Endodermal cell (in vitro differentiated cells): Measurements from ENCODE around the gene AJAP1. TPM values are rescaled to one million over a fixed set of nuclear protein-coding genes. Genes with fewer than 3 reads are reported as not detected.

Experiments
- DNase-seq: peaks from one replicate; pipeline ENCODE4 v3.0.0-alpha.2; 2017
- H3K27ac ChIP-seq: 2 replicates; pipeline ENCODE4 v1.5.1; 2013; ENCODE audit warnings: mild to moderate bottlenecking, low read depth, low read length, moderate library complexity
- H3K27me3 ChIP-seq: 2 replicates; pipeline ENCODE4 v1.6.1; 2013; ENCODE audit warnings: mild to moderate bottlenecking, low read length, moderate library complexity; ENCODE audit not compliant: insufficient read depth, control insufficient read depth, poor library complexity, severe bottlenecking
- H3K36me3 ChIP-seq: 2 replicates; pipeline ENCODE4 v1.7.0; 2013; ENCODE audit warnings: mild to moderate bottlenecking, low read length, moderate library complexity; ENCODE audit not compliant: control insufficient read depth, insufficient read depth
- H3K4me1 ChIP-seq: one replicate; pipeline ENCODE4 v1.7.0; 2013; ENCODE audit warnings: low read length; ENCODE audit not compliant: control insufficient read depth, insufficient read depth
- H3K4me3 ChIP-seq: 2 replicates; pipeline ENCODE4 v1.5.1; 2013; ENCODE audit warnings: mild to moderate bottlenecking, low read length, moderate library complexity
- H3K9ac ChIP-seq: 2 replicates; pipeline ENCODE4 v1.6.1; 2013; ENCODE audit warnings: mild to moderate bottlenecking, low read length, moderate library complexity; ENCODE audit not compliant: poor library complexity, severe bottlenecking; ENCODE audit errors: extremely low read depth
- H3K9me3 ChIP-seq: 2 replicates; pipeline ENCODE4 v1.6.1; 2013; ENCODE audit warnings: mild to moderate bottlenecking, low read length, moderate library complexity; ENCODE audit not compliant: control insufficient read depth
- H3K27ac Mint-ChIP-seq: 2 replicates; pipeline ENCODE4 v1.8.0; 2020; ENCODE audit warnings: mixed read lengths
- H3K27me3 Mint-ChIP-seq: 2 replicates; pipeline ENCODE4 v1.8.0; 2021; ENCODE audit warnings: mild to moderate bottlenecking, mixed read lengths; ENCODE audit not compliant: insufficient read depth
- H3K36me3 Mint-ChIP-seq: 2 replicates; pipeline ENCODE4 v1.8.0; 2020; ENCODE audit warnings: low read depth, mixed read lengths
- H3K4me1 Mint-ChIP-seq: 2 replicates; pipeline ENCODE4 v1.8.0; 2020; ENCODE audit warnings: mixed read lengths
- H3K4me3 Mint-ChIP-seq: 2 replicates; pipeline ENCODE4 v1.8.0; 2020; ENCODE audit warnings: mild to moderate bottlenecking, moderate library complexity, mixed read lengths
- H3K9me3 Mint-ChIP-seq: 2 replicates; pipeline ENCODE4 v1.8.0; 2020; ENCODE audit warnings: mild to moderate bottlenecking, mixed read lengths
- WGBS, 2 experiments: methylation state at CpG; one replicate each; pipeline versions ENCODE4 v1.1.5 to v1.1.7; 2013; ENCODE audit warnings: missing lambda C conversion rate in 2 of 2, mixed read lengths in 1 of 2; ENCODE audit not compliant: insufficient coverage in 1 of 2, insufficient read length in 1 of 2; 5-methylcytosine and 5-hydroxymethylcytosine counted together
- total RNA-seq, 2 donors: library from RNA; stranded (reverse); fragmentation: NEBNext Ultra II Directional in 1 of 2; extraction: Animal tissue kit (Norgen Biotek cat#: 25700) in 1 of 2; gene quantifications; 2 replicates in 1 of 2; 3 replicates in 1 of 2; pipeline ENCODE4 v1.2.1, GENCODE V29; 2021
- TF ChIP-seq, protein P1 (sequence below): fragments of 200-600 bp; sonication (generic); conservative IDR thresholded peaks from 2 replicates; pipeline ENCODE4 v1.5.0; 2021; ENCODE audit warnings: antibody characterized with exemption, mild to moderate bottlenecking

The AJAP1 gene
- total RNA-seq, 2 donors from 2014 or later, result 19.4 to 22.1 TPM

DNA sequence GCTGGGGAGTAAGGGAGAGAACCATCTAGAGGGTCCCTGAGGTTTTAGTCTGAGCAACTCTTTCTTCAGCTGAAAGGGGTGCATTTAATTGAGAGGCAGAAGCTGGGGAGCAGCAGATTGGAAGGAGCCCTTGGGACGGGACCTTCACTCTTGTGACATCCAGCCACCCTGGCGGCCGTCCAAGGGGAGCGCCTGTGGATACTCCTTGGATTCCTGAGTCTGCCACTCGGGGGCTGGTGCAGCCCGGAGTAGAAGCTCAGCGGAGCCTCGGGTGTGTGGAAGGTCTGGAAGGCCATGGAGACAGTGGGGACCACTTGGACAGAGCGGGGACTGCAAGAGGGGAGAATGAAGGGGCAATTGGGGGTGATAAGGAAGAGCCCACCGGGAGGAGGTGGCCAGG, 68.7 kb downstream of the AJAP1 start:
- Histone ChIP-seq H3K36me3 (peaks cover 27% of the 10 kb centered on the region), H3K9me3 (no peaks in the 10 kb centered on the region), H3K27me3 (no peaks in the 10 kb centered on the region), H3K27ac (no peak overlapping the region), H3K4me1 (peaks cover 10% of the 10 kb centered on the region), H3K9ac (no peak overlapping the region), H3K4me3 (no peak overlapping the region)
- H3K27me3 Mint-ChIP-seq, result peaks cover 12% of the 10 kb centered on the region
- H3K27ac Mint-ChIP-seq, result no peak overlapping the region
- 93 to 95% methylated on average over 7 to 10 of the region's 10 CpGs for WGBS, 2 experiments
- TF ChIP-seq, protein P1, sequence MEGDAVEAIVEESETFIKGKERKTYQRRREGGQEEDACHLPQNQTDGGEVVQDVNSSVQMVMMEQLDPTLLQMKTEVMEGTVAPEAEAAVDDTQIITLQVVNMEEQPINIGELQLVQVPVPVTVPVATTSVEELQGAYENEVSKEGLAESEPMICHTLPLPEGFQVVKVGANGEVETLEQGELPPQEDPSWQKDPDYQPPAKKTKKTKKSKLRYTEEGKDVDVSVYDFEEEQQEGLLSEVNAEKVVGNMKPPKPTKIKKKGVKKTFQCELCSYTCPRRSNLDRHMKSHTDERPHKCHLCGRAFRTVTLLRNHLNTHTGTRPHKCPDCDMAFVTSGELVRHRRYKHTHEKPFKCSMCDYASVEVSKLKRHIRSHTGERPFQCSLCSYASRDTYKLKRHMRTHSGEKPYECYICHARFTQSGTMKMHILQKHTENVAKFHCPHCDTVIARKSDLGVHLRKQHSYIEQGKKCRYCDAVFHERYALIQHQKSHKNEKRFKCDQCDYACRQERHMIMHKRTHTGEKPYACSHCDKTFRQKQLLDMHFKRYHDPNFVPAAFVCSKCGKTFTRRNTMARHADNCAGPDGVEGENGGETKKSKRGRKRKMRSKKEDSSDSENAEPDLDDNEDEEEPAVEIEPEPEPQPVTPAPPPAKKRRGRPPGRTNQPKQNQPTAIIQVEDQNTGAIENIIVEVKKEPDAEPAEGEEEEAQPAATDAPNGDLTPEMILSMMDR, result no peak
- peaks cover 2% of the 10 kb centered on the region for H3K9me3 Mint-ChIP-seq
- H3K36me3 Mint-ChIP-seq, result peaks cover 22% of the 10 kb centered on the region
- no peak overlapping the region for H3K4me3 Mint-ChIP-seq
- peaks cover 22% of the 10 kb centered on the region for H3K4me1 Mint-ChIP-seq
- no peak for DNase-seq

DNA sequence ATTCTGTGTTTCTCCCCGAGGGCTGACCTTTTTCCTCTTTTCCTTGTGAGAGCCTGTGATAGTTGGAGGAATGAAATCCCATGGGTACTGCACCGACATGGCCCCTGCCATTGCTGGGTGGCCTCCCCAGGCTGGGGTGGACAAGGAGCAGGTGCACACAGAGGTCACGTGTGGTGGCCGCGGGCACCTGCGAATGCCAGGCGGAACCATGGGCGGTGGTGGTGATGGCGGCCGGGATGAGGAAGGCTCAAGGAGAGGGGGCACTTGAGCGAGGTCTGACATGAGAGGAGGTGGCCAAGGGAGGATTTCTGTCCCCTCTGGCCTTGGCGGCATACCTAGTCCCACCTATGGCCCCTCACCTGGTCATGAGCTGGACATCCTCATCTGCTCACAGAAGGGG, 69.6 kb downstream of the AJAP1 start:
- no peak overlapping the region for H3K27ac ChIP-seq
- DNase-seq, result no peak
- H3K9ac ChIP-seq, result no peak overlapping the region
- peaks cover 2% of the 10 kb centered on the region for H3K9me3 Mint-ChIP-seq
- peaks cover 18% of the 10 kb centered on the region for H3K4me1 Mint-ChIP-seq
- no peaks in the 10 kb centered on the region for H3K9me3 ChIP-seq
- H3K4me3 ChIP-seq, result no peak overlapping the region
- H3K27me3 Mint-ChIP-seq, result peaks cover 10% of the 10 kb centered on the region
- 91 to 92% methylated on average over 12 of the region's 12 CpGs for WGBS, 2 experiments
- H3K36me3 Mint-ChIP-seq, result peaks cover 26% of the 10 kb centered on the region
- no peak overlapping the region for H3K27ac Mint-ChIP-seq
- H3K27me3 ChIP-seq, result no peaks in the 10 kb centered on the region
- TF ChIP-seq, protein P1, result no peak
- H3K4me3 Mint-ChIP-seq, result no peak overlapping the region
- H3K4me1 ChIP-seq, result peaks cover 9% of the 10 kb centered on the region
- peaks cover 30% of the 10 kb centered on the region for H3K36me3 ChIP-seq

DNA sequence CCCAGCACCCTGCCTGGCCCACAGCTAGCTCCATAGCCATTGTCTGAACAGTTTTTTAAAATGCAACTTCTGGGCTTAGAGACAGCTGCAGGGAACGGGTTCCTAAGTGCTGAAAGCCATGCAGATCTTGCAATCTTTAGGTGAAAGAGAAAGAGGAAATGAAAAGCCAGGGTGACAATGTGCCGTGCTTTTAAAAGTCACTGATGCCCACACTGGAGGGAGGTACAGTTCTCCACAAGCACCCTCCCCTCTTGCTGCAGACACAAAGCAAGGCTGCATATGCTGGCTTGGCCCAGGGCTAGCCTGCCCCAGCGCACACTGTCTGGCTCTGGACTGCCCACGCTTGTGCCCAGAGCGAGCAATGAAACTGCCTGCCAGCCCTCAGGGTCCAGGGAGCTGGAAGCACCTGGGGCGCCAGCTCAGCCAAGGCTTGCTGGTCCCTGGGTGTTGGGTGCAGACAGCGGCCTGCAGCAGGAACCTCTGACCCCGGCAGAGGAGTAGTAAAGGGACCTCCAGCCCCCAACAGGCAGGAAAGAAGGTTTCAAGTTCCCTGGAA, 70.4 kb downstream of the AJAP1 start:
- TF ChIP-seq, protein P1, result no peak
- H3K9ac ChIP-seq, result no peak overlapping the region
- H3K4me1 ChIP-seq, result peaks cover 3% of the 10 kb centered on the region
- Mint-ChIP-seq H3K27me3 (peaks cover 10% of the 10 kb centered on the region), H3K4me3 (no peak overlapping the region), H3K36me3 (peaks cover 26% of the 10 kb centered on the region), H3K27ac (no peak overlapping the region), H3K9me3 (peaks cover 2% of the 10 kb centered on the region), H3K4me1 (peaks cover 15% of the 10 kb centered on the region)
- peaks cover 34% of the 10 kb centered on the region for H3K36me3 ChIP-seq
- H3K27me3 ChIP-seq, result no peaks in the 10 kb centered on the region
- WGBS, 2 experiments, result 68 to 87% methylated on average over 2 to 8 of the region's 8 CpGs
- no peak for DNase-seq
- H3K9me3 ChIP-seq, result no peaks in the 10 kb centered on the region
- no peak overlapping the region for H3K27ac ChIP-seq
- H3K4me3 ChIP-seq, result no peak overlapping the region
